ENCODE results near the gene CAVIN3. TPM values are rescaled to one million over a fixed set of nuclear protein-coding genes. Genes with fewer than 3 reads are reported as not detected.

The CAVIN3 gene
- total RNA-seq, 1 experiment from 2014 or later, result 18.6 TPM

DNA sequence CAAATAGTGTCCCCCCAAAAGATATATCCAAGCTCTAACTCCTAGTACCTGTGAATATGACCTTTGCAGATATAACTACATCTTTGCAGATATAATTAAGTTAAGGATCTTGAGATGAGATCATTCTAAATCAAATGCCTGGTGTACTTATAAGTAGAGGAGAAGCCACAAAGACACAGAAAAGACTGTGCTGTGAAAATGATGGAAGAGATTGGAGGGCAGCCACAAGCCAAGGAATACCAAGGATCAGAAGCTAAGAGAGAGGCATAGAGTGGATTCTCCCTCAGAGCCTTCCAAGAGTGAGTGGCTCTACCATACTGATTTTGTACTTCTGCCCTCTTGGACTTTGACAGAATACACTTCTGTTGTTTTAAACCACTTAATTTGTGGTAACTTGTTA lies 7.5 kb upstream of the CAVIN3 start:
- ChIA-PET CTCF (interaction anchor here (1.2 kb wide), 1 partner anchor 35 kb away, joined by 3 read pairs; no protein-coding TSS in a partner anchor), POLR2A (no interaction called here), RAD21 (ENCODE audit: low non-redundant PET in 1 of 2, low total read pairs in 2 of 2, uncharacterized antibody in 2 of 2, unreplicated experiment in 2 of 2) (no interaction called here)
- DNase-seq (ENCODE audit: low read depth, low spot score) (no peak), ATAC-seq (no peak)
- intact Hi-C loops (cut with micrococcal nuclease), result loop anchor here (10.0 kb wide), 1 partner anchor 643 kb away; the partner anchor contains the start of genes TRIM22 and TRIM5
- Histone ChIP-seq H3K4me3 (replicated peaks in 1 of 2; ENCODE audit: low read depth in 1 of 2, low read length in 2 of 2) (no peak overlapping the region), H3K79me2 (ENCODE audit: insufficient read depth, low read length) (no peaks in the 10 kb centered on the region), H3K9me3 (ENCODE audit: control insufficient read depth in 1 of 2, insufficient read depth in 1 of 2, low read depth in 1 of 2, low read length in 2 of 2) (no peaks in the 10 kb centered on the region), H3K4me2 (ENCODE audit: low read length) (no peak overlapping the region), H3K36me3 (ENCODE audit: control insufficient read depth in 1 of 2, insufficient read depth in 2 of 2, low read length in 2 of 2) (no peaks in the 10 kb centered on the region), H4K20me1 (ENCODE audit: insufficient read depth) (no peaks in the 10 kb centered on the region), H3K27ac (ENCODE audit: low read depth, low read length) (no peak overlapping the region), H2AFZ (ENCODE audit: low read depth, low read length, poor library complexity, severe bottlenecking) (no peak overlapping the region), H3K27me3 (ENCODE audit: insufficient read depth, low read length) (no peaks in the 10 kb centered on the region), H3K9ac (ENCODE audit: low read length) (no peak overlapping the region), H3K9me2 (ENCODE audit: insufficient read depth) (no peaks in the 10 kb centered on the region), H3K4me1 (ENCODE audit: control insufficient read depth in 1 of 2, insufficient read depth in 2 of 2, low read length in 2 of 2) (peaks cover 3 to 6% of the 10 kb centered on the region in 2 experiments)
- BruUV-seq (replicated peaks), result no TSS peak
- TF ChIP-seq CBX3 (IDR thresholded peaks at IDR 0.05; ENCODE audit: low read depth) (no peak), ZFX (IDR thresholded peaks at IDR 0.05) (no peak), EZH2phosphoT487 (IDR thresholded peaks at IDR 0.05; ENCODE audit: borderline replicate concordance) (no peak), EGR1 (IDR thresholded peaks at IDR 0.05; ENCODE audit: low read depth) (no peak), POLR2AphosphoS5 (IDR thresholded peaks at IDR 0.05; ENCODE audit: low read depth, low read length) (no peak), YY1 (IDR thresholded peaks at IDR 0.05; ENCODE audit: extremely low read depth, insufficient replicate concordance, low read depth, low read length) (no peak), SIN3A (IDR thresholded peaks at IDR 0.05; ENCODE audit: low read depth) (no peak), TCF7L2 (IDR thresholded peaks at IDR 0.05; ENCODE audit: borderline replicate concordance, extremely low read depth, insufficient read depth, insufficient read length) (no peak), RAD21 (IDR thresholded peaks at IDR 0.05; ENCODE audit: low read depth) (no peak), CEBPB (IDR thresholded peaks at IDR 0.05; ENCODE audit: low read depth) (no peak), ELF1 (IDR thresholded peaks at IDR 0.05; ENCODE audit: borderline replicate concordance, low read depth) (no peak), SP1 (IDR thresholded peaks at IDR 0.05; ENCODE audit: low read depth) (no peak), EZH2 (IDR thresholded peaks at IDR 0.05) (no peak)
- TF ChIP-seq, protein P1, sequence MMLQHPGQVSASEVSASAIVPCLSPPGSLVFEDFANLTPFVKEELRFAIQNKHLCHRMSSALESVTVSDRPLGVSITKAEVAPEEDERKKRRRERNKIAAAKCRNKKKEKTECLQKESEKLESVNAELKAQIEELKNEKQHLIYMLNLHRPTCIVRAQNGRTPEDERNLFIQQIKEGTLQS (IDR thresholded peaks at IDR 0.05), result no peak
- TF ChIP-seq, protein P2, sequence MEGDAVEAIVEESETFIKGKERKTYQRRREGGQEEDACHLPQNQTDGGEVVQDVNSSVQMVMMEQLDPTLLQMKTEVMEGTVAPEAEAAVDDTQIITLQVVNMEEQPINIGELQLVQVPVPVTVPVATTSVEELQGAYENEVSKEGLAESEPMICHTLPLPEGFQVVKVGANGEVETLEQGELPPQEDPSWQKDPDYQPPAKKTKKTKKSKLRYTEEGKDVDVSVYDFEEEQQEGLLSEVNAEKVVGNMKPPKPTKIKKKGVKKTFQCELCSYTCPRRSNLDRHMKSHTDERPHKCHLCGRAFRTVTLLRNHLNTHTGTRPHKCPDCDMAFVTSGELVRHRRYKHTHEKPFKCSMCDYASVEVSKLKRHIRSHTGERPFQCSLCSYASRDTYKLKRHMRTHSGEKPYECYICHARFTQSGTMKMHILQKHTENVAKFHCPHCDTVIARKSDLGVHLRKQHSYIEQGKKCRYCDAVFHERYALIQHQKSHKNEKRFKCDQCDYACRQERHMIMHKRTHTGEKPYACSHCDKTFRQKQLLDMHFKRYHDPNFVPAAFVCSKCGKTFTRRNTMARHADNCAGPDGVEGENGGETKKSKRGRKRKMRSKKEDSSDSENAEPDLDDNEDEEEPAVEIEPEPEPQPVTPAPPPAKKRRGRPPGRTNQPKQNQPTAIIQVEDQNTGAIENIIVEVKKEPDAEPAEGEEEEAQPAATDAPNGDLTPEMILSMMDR (IDR thresholded peaks at IDR 0.05 in 2 of 3, conservative IDR thresholded peaks at IDR 0.05 in 1 of 3; ENCODE audit: borderline replicate concordance in 1 of 3, insufficient read depth in 1 of 3, low read depth in 2 of 3, low read length in 2 of 3), result no peak
- TF ChIP-seq, protein P3, sequence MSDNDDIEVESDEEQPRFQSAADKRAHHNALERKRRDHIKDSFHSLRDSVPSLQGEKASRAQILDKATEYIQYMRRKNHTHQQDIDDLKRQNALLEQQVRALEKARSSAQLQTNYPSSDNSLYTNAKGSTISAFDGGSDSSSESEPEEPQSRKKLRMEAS (IDR thresholded peaks at IDR 0.05), result no peak
- TF ChIP-seq, protein P4, sequence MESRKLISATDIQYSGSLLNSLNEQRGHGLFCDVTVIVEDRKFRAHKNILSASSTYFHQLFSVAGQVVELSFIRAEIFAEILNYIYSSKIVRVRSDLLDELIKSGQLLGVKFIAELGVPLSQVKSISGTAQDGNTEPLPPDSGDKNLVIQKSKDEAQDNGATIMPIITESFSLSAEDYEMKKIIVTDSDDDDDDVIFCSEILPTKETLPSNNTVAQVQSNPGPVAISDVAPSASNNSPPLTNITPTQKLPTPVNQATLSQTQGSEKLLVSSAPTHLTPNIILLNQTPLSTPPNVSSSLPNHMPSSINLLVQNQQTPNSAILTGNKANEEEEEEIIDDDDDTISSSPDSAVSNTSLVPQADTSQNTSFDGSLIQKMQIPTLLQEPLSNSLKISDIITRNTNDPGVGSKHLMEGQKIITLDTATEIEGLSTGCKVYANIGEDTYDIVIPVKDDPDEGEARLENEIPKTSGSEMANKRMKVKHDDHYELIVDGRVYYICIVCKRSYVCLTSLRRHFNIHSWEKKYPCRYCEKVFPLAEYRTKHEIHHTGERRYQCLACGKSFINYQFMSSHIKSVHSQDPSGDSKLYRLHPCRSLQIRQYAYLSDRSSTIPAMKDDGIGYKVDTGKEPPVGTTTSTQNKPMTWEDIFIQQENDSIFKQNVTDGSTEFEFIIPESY (IDR thresholded peaks at IDR 0.05; ENCODE audit: extremely low read depth, insufficient replicate concordance, low read length), result no peak

Measured in HCT116 (cell line).